Smooth muscle cell (in vitro differentiated cells): ENCODE data around the gene FAM124A. TPM values are rescaled to one million over a fixed set of nuclear protein-coding genes. Genes with fewer than 3 reads are reported as not detected.

Source experiments
- DNase-seq: peaks from one replicate; lab custom pipeline; 2025; ENCODE audit not compliant: unreplicated experiment; lab: John Stamatoyannopoulos, UW
- H2AFZ ChIP-seq: fragments of 200-600 bp; sonication (generic); 2 replicates; pipeline ENCODE4 v1.6.0; 2016; ENCODE audit warnings: antibody characterized with exemption, low read depth, mild to moderate bottlenecking
- H3F3A ChIP-seq: fragments of 200-600 bp; sonication (generic); 2 replicates; pipeline ENCODE4 v1.6.0; 2017; ENCODE audit warnings: antibody characterized with exemption, low read depth
- H3K27ac ChIP-seq: fragments of 200-600 bp; sonication (generic); 2 replicates; pipeline ENCODE4 v1.5.1; 2016; ENCODE audit warnings: low read depth, mild to moderate bottlenecking
- H3K27me3 ChIP-seq: fragments of 200-600 bp; sonication (generic); 2 replicates; pipeline ENCODE4 v1.6.1; 2016; ENCODE audit warnings: low read depth, mild to moderate bottlenecking
- H3K36me3 ChIP-seq: fragments of 200-600 bp; sonication (generic); 2 replicates; pipeline ENCODE4 v1.5.1; 2016; ENCODE audit warnings: low read depth
- H3K4me1 ChIP-seq: fragments of 200-600 bp; sonication (generic); 2 replicates; pipeline ENCODE4 v1.5.1; 2016; ENCODE audit warnings: low read depth
- H3K4me2 ChIP-seq: fragments of 200-600 bp; sonication (generic); 2 replicates; pipeline ENCODE4 v1.6.0; 2016; ENCODE audit warnings: mild to moderate bottlenecking
- H3K4me3 ChIP-seq: fragments of 200-600 bp; sonication (generic); 2 replicates; pipeline ENCODE4 v1.5.1; 2016; ENCODE audit warnings: mild to moderate bottlenecking
- H3K79me2 ChIP-seq: fragments of 200-600 bp; sonication (generic); 2 replicates; pipeline ENCODE4 v1.6.0; 2016; ENCODE audit warnings: low read depth, mild to moderate bottlenecking
- H3K9ac ChIP-seq: fragments of 200-600 bp; sonication (generic); 2 replicates; pipeline ENCODE4 v1.6.0; 2016; ENCODE audit warnings: low read depth
- H3K9me3 ChIP-seq: fragments of 200-600 bp; sonication (generic); replicated peaks from 2 replicates; pipeline ENCODE4 v1.5.1; 2016; ENCODE audit warnings: low read depth
- H4K20me1 ChIP-seq: fragments of 200-600 bp; sonication (generic); 2 replicates; pipeline ENCODE4 v1.6.0; 2016; ENCODE audit warnings: low read depth
- CTCF ChIP-seq: fragments of 200-600 bp; sonication (generic); IDR thresholded peaks from 2 replicates; pipeline ENCODE4 v1.5.1; 2017; ENCODE audit warnings: borderline replicate concordance, mild to moderate bottlenecking, antibody characterized with exemption; ENCODE audit not compliant: insufficient read depth, poor library complexity, severe bottlenecking
- WGBS: methylation state at CpG from one replicate; pipeline ENCODE4 v1.1.7; 2016; ENCODE audit warnings: low lambda C conversion rate; 5-methylcytosine and 5-hydroxymethylcytosine counted together
- polyA plus RNA-seq: library from polyadenylated mRNA; unstranded; fragments of >200 nt; fragmentation: Nextera tagmentation; extraction: Ambion mirVana; gene quantifications from 2 replicates; pipeline ENCODE4 v1.2.1, GENCODE V29; 2016
- total RNA-seq: library from RNA; depleted of rRNA; stranded (reverse); fragments of >200 nt; gene quantifications from 2 replicates; pipeline ENCODE4 v1.2.3, GENCODE V29; 2014

The FAM124A gene
- total and polyA plus RNA-seq, 2 experiments from 2014 or later, result 0.06 TPM; not detected in 1

GRCh38 chr13:51270623-51271415, 48.6 kb downstream of the FAM124A start:
- Histone ChIP-seq H4K20me1 (no peaks in the 10 kb centered on the region), H3K4me1 (peaks cover 7% of the 10 kb centered on the region), H3F3A (no peaks in the 10 kb centered on the region), H3K4me2 (no peak overlapping the region), H3K27me3 (no peaks in the 10 kb centered on the region), H3K9me3 (no peaks in the 10 kb centered on the region), H3K27ac (no peak overlapping the region), H3K9ac (no peak overlapping the region), H2AFZ (no peak overlapping the region), H3K4me3 (no peak overlapping the region), H3K79me2 (no peaks in the 10 kb centered on the region), H3K36me3 (no peaks in the 10 kb centered on the region)
- no peak for TF ChIP-seq CTCF
- DNase-seq, result no peak
- 83% methylated on average over 7 of the region's 7 CpGs for WGBS

- H3F3A ChIP-seq, result no peaks in the 10 kb centered on the region
- H2AFZ ChIP-seq, result no peak overlapping the region
- no peak overlapping the region for H3K9ac ChIP-seq
- no peaks in the 10 kb centered on the region for H3K9me3 ChIP-seq
- peaks cover 7% of the 10 kb centered on the region for H3K4me1 ChIP-seq
- DNase-seq, result no peak
- H3K36me3 ChIP-seq, result no peaks in the 10 kb centered on the region
- no peaks in the 10 kb centered on the region for H3K27me3 ChIP-seq
- 95% methylated on average over 10 of the region's 10 CpGs for WGBS
- H3K79me2 ChIP-seq, result no peaks in the 10 kb centered on the region
- H3K4me3 ChIP-seq, result no peak overlapping the region
- H3K4me2 ChIP-seq, result no peak overlapping the region
- no peaks in the 10 kb centered on the region for H4K20me1 ChIP-seq
- TF ChIP-seq CTCF, result no peak
- H3K27ac ChIP-seq, result no peak overlapping the region
Measured at GRCh38 chr13:51271528-51272085, 49.4 kb downstream of the FAM124A start.

- Histone ChIP-seq H3K27me3 (peaks cover 4% of the 10 kb centered on the region), H3K79me2 (no peaks in the 10 kb centered on the region), H3K27ac (no peak overlapping the region), H3K9me3 (no peaks in the 10 kb centered on the region), H3K4me1 (no peaks in the 10 kb centered on the region), H3F3A (no peaks in the 10 kb centered on the region), H2AFZ (no peak overlapping the region), H3K36me3 (no peaks in the 10 kb centered on the region), H3K9ac (no peak overlapping the region), H3K4me2 (no peak overlapping the region), H3K4me3 (no peak overlapping the region), H4K20me1 (no peaks in the 10 kb centered on the region)
- 97% methylated on average over 2 of the region's 2 CpGs for WGBS
- DNase-seq, result no peak
- no peak for TF ChIP-seq CTCF
Measured at GRCh38 chr13:51275101-51275500, 52.9 kb downstream of the FAM124A start.
